Left lung (tissue), 10 donors: ENCODE measurements around the gene FCGR3A. TPM values are rescaled to one million over a fixed set of nuclear protein-coding genes. Genes with fewer than 3 reads are reported as not detected.
"Not testable (repeated sequence)": the region's sequence is repeated elsewhere in the genome, so short reads cannot be mapped to it uniquely, and the experiment has no call there.

ENCODE experiments used
- ATAC-seq: fragments of 200-7000 bp; cut with Tn5 transposase; one replicate; pipeline ENCODE4 v1.9.1; 2020; ENCODE audit warnings: moderate library complexity
- DNase-seq, 4 donors: peaks; one replicate each; pipeline ENCODE4 v3.0.0-alpha.2; 2013 to 2020
- H3K27ac ChIP-seq, 2 donors: fragments of 200-600 bp; sonication (generic) in 1 of 2; one replicate each; pipeline versions ENCODE4 v1.5.0 to v1.8.0; 2020 to 2021
- H3K27me3 ChIP-seq, 2 donors: fragments of 200-600 bp; sonication (generic) in 1 of 2; one replicate each; pipeline versions ENCODE4 v1.5.0 to v1.8.0; 2020 to 2021
- H3K36me3 ChIP-seq, 2 donors: fragments of 200-600 bp; sonication (generic) in 1 of 2; one replicate each; pipeline versions ENCODE4 v1.5.0 to v1.8.0; 2020 to 2021
- H3K4me1 ChIP-seq, 2 donors: fragments of 200-600 bp; one replicate each; pipeline ENCODE4 v1.8.0; 2021
- H3K4me3 ChIP-seq, 2 donors: fragments of 200-600 bp; sonication (generic) in 1 of 2; one replicate each; pipeline versions ENCODE4 v1.5.0 to v1.8.0; 2020 to 2021; ENCODE audit warnings: mild to moderate bottlenecking in 1 of 2
- H3K9me3 ChIP-seq, 2 donors: fragments of 200-600 bp; sonication (generic) in 1 of 2; one replicate each; pipeline versions ENCODE4 v1.5.0 to v1.8.0; 2020 to 2021
- intact Hi-C, 2 donors: fragments of 100-400 bp; cut with DNase I; formaldehyde crosslinking; loops; one replicate each; pipeline versions ENCODE4 v1.11.2 to v1.14.2; 2022
- polyA plus RNA-seq, 6 donors: library from polyadenylated mRNA; unstranded; fragments of 120-200 nt; gene quantifications; one replicate each; pipeline ENCODE4 v1.2.1, GENCODE V29; 2013; ENCODE audit not compliant: insufficient read length in 6 of 6
- total RNA-seq, 2 donors: library from RNA; stranded (reverse); fragmentation: NEBNext Ultra II Directional; extraction: Animal tissue kit (Norgen Biotek cat#: 25700); gene quantifications; one replicate each; pipeline ENCODE4 v1.2.1, GENCODE V29; 2021
- donor health status: DM: no; HTN: yes; CAD: no.
- donor health status: DM: no; HTN: no; CAD: no.

Gene FCGR3A
- total and polyA plus RNA-seq, 8 donors: 1.8 to 237 (median 3.4) TPM

DNA sequence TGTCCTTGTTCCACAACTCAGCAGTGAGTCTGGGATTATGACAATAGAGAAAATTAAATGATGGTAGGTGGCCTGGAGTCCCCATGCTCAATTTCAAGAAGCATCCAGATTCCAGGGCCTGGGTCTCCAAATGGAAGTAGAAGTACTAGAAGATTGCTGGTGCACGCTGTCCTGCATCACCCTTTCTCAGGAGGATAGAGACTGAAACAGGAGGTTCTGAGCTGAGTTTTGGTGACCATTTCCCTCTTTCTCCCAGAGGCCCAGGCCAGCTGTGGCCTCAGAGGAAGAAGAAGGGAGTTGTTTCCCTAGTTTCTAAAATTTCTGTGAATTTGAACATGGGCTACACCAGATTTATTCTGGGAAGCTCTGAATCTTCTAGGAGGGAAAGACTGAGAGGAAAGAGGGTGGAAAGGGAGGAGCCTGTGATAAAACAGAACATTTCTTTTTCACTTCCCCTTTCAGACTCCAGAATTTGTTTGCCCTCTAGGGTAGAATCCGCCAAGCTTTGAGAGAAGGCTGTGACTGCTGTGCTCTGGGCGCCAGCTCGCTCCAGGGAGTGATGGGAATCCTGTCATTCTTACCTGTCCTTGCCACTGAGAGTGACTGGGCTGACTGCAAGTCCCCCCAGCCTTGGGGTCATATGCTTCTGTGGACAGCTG is 31.4 kb upstream of the FCGR3A start:
- H3K4me1 ChIP-seq, H3K9me3 ChIP-seq, H3K27ac ChIP-seq, H3K27me3 ChIP-seq, H3K4me3 ChIP-seq, DNase-seq, intact Hi-C loops, H3K36me3 ChIP-seq: not testable (repeated sequence)
- peak; percentile 45 for ATAC-seq

DNA sequence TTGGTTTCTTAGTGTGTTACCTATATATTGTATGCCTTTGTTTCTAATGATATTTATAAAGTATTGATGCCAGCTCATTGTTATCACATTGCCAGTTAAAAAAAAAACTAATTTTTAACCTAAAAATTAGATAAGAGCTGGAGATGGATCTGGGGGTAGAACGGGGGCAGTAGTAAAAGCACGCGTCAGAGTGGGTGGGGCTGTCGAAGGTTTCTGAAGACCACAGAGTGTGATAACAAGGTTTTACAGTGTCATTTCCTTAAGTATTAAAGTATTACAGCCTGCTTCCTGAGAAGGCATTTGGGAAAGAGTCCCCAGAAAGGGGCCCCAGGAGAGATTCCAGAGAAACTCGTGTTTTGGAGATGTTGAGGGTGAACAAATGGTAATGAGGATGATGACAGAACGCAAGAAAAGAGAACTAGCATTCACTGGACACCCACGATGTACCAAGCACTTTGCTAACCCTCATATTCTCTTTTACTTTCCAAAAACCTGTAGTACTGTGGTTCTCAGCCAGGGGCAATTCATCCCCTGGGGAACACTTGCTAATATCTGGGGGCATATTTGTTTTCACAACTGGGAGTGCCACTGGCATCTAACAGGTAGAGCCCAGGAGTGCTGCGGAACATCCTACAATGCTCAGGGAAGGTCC is 30.4 kb upstream of the FCGR3A start:
- DNase-seq, H3K36me3 ChIP-seq, H3K27ac ChIP-seq, intact Hi-C loops, H3K27me3 ChIP-seq, H3K9me3 ChIP-seq, H3K4me3 ChIP-seq, ATAC-seq, H3K4me1 ChIP-seq: not testable (repeated sequence)

DNA sequence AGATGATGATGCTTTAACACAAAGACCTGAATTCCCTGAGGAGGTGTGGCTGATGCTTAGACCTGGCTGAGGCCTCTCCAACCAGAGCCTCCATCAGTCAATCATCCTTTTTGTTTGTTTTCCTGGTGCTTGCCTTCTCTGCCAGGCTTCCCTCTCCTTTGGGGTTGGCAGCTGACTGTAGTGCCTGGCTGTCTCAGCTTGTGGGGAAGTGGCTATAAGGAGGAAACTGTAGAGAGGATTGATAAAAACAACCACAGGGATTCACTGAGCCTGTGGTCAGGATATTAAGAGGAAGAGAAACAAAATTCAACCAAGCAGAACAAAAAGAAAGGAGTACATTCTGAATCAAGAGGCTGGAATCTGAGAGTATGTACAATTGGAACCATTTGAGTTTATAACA is 27.1 kb upstream of the FCGR3A start:
- ATAC-seq: peak; percentile 76
- H3K4me3 ChIP-seq, DNase-seq, H3K27ac ChIP-seq, H3K9me3 ChIP-seq, H3K27me3 ChIP-seq, H3K4me1 ChIP-seq, intact Hi-C loops, H3K36me3 ChIP-seq: not testable (repeated sequence)

DNA sequence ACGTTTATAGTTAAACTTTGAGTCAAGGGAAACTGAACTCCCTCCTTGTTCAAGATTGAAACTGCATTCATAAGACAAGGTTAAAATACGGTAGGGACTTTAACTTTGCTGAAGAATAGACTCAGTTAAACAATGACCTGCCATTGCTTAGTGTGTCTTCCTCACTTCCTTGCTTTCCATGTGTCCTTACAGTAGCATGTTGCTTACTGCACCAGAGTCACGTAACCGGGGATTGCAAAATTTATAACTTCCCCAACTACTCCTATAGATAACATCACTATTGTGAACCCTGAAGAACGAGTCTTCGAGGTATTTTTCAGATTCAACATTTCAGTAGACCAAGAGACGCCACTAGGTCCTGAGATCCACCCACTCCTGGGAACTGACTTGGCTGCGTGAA is 22.1 kb upstream of the FCGR3A start:
- H3K27ac ChIP-seq, H3K4me1 ChIP-seq, DNase-seq, H3K36me3 ChIP-seq, H3K27me3 ChIP-seq, H3K9me3 ChIP-seq, intact Hi-C loops, H3K4me3 ChIP-seq: not testable (repeated sequence)
- ATAC-seq: peak; percentile 59

DNA sequence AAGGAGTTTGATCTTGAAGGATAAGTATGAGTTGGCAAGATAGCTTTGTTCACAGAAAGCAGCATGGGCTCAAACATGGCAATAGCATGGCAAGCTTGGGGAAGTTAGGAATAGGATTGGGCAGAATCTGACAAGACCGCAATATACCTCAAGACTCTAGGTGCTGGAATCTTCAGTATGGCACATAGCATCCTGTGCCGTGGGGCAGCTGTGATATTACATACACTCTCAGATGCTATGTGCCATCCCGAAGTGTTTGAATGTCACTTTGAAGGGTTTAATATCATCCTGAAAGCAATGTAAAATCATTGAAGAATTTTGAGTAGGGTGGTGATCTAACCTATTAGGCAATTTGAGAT is 17.0 kb upstream of the FCGR3A start:
- H3K4me3 ChIP-seq, H3K27ac ChIP-seq, DNase-seq, ATAC-seq, H3K9me3 ChIP-seq, H3K27me3 ChIP-seq, intact Hi-C loops, H3K36me3 ChIP-seq: not testable (repeated sequence)
- peaks cover 0 to 13% of the 10 kb centered on the region in 2 donors for H3K4me1 ChIP-seq

DNA sequence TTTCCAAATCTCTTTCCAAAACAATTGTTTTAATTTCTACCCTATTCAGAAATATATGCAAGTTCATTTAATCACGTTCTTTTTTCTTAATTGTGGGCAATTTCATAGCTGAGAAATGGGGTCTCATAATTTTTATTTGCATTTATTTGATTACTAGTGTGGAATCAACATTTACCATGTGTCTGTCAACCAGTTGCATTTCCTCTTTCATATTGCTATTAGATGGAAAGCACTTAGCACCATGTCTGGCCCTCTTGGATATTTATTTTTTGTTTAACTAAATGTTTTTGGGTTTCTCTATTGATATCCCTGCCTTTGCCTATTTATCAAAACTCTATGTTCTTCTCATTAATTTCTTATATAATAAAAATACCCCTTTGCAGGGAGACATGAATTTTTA is 13.9 kb upstream of the FCGR3A start:
- H3K4me3 ChIP-seq, DNase-seq, ATAC-seq, intact Hi-C loops, H3K9me3 ChIP-seq, H3K36me3 ChIP-seq, H3K27me3 ChIP-seq: not testable (repeated sequence)
- Histone ChIP-seq H3K4me1 (peaks cover 0 to 13% of the 10 kb centered on the region in 2 donors), H3K27ac (peak overlapping the region in 1 of 2 donors; percentile 85)

DNA sequence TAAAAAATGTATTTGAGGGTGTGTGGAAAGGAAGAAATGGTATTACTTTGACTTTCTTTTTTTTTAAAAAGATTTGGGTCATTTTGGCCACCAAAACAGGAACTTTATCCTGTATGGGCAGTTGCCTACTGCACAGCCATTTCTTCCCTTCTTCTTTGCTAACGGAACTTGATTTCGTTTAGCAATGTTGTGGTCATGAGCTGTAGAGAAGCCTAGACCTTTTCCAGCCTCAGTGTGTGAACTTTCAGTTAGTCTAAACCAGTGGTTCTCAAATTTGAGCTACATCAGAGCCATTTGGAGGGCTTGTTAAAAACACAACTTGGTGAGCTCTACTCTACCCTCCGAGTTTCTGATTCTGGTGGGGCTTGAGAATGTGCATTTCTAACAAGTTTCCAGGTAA is 12.8 kb upstream of the FCGR3A start:
- ATAC-seq: peak; percentile 63
- Histone ChIP-seq H3K4me1 (peaks cover 0 to 13% of the 10 kb centered on the region in 2 donors), H3K27ac (peak overlapping the region; percentile 39 to 85)
- DNase-seq, intact Hi-C loops, H3K27me3 ChIP-seq, H3K9me3 ChIP-seq, H3K36me3 ChIP-seq, H3K4me3 ChIP-seq: not testable (repeated sequence)

DNA sequence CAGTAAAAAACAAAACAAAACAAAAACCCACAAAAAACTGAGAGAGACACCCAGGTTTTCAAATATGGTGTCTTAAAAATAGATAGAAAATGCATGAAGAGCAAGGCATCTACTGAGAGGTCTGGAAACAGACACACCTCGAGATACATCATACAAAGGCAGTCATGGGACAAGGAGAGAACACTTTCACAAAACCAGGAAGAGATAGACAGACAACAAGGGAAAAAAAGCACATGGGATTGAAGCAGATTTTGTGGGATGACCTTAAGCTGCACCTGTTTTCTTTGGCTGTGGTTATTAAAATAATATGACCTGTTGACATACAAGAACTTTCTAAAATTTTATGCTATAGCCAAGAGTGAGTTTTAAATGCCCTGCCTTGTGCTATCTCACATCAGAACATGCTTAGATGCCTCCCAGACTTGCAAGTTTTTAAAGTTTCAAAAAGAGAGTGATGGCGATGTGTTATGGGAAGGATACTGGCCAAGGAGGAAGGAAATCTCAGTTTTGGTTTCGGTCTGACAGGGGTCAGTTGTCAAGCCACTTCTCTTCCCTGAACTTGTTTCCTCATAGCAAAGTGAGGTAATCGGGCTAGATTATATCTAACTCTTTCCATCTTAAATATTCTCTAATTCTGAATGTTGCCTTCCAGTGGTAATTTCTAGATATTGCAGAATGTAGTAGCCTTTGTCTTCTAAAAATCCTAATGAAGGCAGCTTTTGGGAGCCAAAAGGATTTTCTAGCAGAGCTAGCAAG is 11.5 kb upstream of the FCGR3A start:
- H3K9me3 ChIP-seq, H3K4me3 ChIP-seq, H3K36me3 ChIP-seq, H3K27me3 ChIP-seq, intact Hi-C loops: not testable (repeated sequence)
- peak in 2 of 4 donors; percentile 1 to 13 for DNase-seq
- Histone ChIP-seq H3K27ac (peak overlapping the region in 1 of 2 donors; percentile 85), H3K4me1 (peaks cover 0 to 11% of the 10 kb centered on the region in 2 donors)
- peak; percentile 63 for ATAC-seq

DNA sequence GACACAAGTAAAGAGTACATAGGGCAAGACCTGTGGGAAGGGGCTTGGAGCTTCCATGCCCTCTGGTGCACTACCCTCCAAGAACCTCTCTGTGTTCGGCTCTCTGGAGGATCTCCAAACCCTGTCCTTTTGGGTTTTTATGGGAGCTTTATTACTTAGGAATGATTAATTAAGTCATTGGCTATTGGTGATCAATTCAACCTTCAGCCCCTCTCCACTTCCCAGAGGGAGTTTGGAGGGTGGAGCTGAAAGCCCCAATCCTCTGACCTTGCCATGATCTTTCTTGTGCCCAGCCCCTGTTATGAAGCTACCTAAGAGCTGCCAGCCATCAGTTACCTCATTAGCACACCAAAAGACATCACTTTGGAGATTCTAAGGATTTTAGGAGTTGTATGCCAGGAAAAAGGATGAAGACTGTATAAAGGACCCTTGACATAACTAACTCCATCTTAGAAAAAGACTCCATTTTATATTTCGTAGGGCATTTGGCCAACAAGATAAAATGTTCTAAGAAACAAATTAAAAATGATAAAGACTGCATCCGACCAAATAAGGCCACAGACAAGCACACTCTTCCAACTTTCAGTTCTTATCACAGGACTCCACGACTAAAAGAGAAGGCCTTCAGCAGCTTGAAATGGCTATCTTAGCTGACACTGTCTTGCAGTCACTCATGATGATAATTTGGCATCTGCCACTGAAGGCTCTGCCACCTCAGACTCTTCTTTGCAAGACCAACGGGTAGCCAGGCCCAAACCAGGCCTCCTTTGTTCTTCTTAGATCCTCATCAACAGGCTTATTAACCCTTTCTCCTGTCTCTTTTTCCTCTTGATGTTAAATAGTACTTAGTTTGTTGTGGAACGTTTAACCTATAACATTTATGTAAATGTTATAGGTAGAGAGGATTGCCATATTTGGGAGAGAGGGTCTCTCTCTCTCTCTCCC is 8.2 kb upstream of the FCGR3A start:
- DNase-seq, H3K4me1 ChIP-seq, H3K36me3 ChIP-seq, H3K4me3 ChIP-seq, H3K27me3 ChIP-seq, H3K27ac ChIP-seq, ATAC-seq, H3K9me3 ChIP-seq, intact Hi-C loops: not testable (repeated sequence)

DNA sequence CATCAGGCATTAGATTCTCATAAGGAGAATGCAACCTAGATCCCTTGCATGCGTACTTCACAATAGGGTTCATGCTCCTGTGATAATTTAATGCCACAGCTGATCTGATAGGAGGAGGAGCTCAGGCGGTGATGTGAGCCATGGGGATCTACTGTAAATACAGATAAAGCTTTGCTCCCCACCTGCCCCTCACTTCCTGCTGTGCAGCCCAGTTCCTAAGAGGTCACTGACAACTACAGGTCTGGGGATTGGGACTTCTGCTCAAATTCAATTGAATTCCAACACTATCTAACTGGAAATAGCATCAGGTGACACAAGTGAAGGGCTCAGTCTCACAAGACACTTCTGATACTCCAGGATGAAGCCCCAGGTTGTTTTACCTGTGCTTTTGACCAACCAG is 7.4 kb upstream of the FCGR3A start:
- H3K27ac ChIP-seq, H3K4me3 ChIP-seq, DNase-seq, H3K4me1 ChIP-seq, H3K9me3 ChIP-seq, ATAC-seq, intact Hi-C loops, H3K36me3 ChIP-seq, H3K27me3 ChIP-seq: not testable (repeated sequence)

DNA sequence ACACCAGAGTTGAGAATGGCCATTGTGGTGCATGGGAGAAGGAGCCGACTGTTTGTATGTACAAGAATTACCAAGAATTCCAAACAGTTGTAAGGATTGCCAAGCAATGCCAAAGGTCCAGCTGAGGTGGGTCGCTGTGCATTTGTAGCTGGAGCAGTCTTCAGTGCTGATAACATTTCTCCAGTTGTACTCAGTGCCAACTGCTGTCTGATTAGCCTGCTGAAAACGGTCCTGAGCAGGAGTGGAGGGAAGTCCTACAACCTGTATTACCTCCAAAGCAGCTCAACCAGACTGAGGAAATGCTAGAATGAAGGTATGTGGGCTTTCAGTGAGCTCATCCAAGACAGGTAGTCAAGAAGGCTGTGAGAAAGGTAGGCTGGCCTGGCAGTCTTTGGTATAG is 6.5 kb upstream of the FCGR3A start:
- H3K4me1 ChIP-seq: peaks cover 0 to 10% of the 10 kb centered on the region in 2 donors
- ATAC-seq, intact Hi-C loops, DNase-seq, H3K9me3 ChIP-seq, H3K36me3 ChIP-seq, H3K4me3 ChIP-seq, H3K27me3 ChIP-seq: not testable (repeated sequence)
- peak overlapping the region in 1 of 2 donors; percentile 90 for H3K27ac ChIP-seq

DNA sequence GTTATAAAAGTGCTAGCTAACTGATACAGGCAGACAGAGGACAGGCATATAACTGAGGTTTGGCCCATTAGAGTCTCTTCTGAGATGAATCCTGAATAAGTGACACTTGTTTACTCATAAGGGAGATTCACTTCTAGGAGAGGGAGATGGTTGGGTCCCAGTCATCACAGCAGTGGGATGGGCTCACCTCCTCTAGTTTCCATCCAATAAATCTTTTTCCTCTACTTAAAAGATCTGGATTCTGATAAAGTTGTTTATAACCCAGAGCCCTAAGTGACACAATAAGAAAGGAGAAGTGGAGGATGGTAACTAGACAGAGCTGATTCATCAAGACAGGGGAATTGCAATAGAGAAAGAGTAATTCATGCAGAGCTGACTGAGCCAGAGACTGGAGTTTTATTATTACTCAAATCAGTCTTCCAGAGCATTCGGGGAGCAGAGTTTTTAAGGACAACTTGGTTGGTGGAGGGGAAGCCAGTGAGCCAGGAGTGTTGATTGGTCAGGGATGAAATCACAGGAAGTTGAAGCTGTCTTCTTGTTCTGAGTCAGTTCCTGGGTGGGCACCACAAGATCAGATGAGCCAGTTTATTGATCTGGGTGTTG is 5.3 kb upstream of the FCGR3A start:
- H3K9me3 ChIP-seq, H3K27me3 ChIP-seq, DNase-seq, H3K4me3 ChIP-seq, H3K36me3 ChIP-seq, intact Hi-C loops: not testable (repeated sequence)
- Histone ChIP-seq H3K27ac (peak overlapping the region; percentile 39 to 90), H3K4me1 (peaks cover 0 to 10% of the 10 kb centered on the region in 2 donors)
- ATAC-seq: peak; percentile 73
